Lung (tissue), 12 donors: ENCODE measurements around the gene ARPC1A. TPM values are rescaled to one million over a fixed set of nuclear protein-coding genes. Genes with fewer than 3 reads are reported as not detected.

Experiments used
- ATAC-seq: fragments of 200-7000 bp; cut with Tn5 transposase; one replicate; pipeline ENCODE4 v1.9.1; 2020; ENCODE audit warnings: moderate number of reproducible peaks; ENCODE audit not compliant: insufficient read depth, low FRiP score
- DNase-seq, 3 donors: peaks; one replicate each; pipeline ENCODE4 v3.0.0-alpha.2; 2013 to 2017
- H3K27ac ChIP-seq, 2 donors: one replicate each; pipeline ENCODE4 v1.5.1; 2013; ENCODE audit warnings: mild to moderate bottlenecking in 2 of 2, moderate library complexity in 2 of 2, control low read depth in 1 of 2, inconsistent platforms in 1 of 2, low read depth in 1 of 2, low read length in 1 of 2
- H3K27me3 ChIP-seq, 3 donors: one replicate each; pipeline ENCODE4 v1.5.1; 2013; ENCODE audit warnings: low read length in 2 of 3; ENCODE audit not compliant: control insufficient read depth in 3 of 3, insufficient read depth in 3 of 3
- H3K36me3 ChIP-seq, 4 donors: one replicate each; pipeline ENCODE4 v1.5.1; 2013; ENCODE audit warnings: low read length in 4 of 4, mild to moderate bottlenecking in 1 of 4, moderate library complexity in 1 of 4; ENCODE audit not compliant: control insufficient read depth in 4 of 4, insufficient read depth in 4 of 4
- H3K4me1 ChIP-seq, 5 donors: one replicate each; pipeline ENCODE4 v1.5.1; 2013; ENCODE audit warnings: low read length in 5 of 5, mild to moderate bottlenecking in 2 of 5, moderate library complexity in 1 of 5; ENCODE audit not compliant: control insufficient read depth in 5 of 5, insufficient read depth in 5 of 5
- H3K4me3 ChIP-seq: one replicate; pipeline ENCODE4 v1.5.1; 2013; ENCODE audit warnings: mild to moderate bottlenecking, control low read depth, moderate library complexity
- H3K9ac ChIP-seq, 2 donors: one replicate each; pipeline ENCODE4 v1.5.1; 2013; ENCODE audit warnings: low read length in 2 of 2, control low read depth in 1 of 2; ENCODE audit not compliant: insufficient read depth in 1 of 2
- H3K9me3 ChIP-seq, 4 donors: one replicate each; pipeline ENCODE4 v1.5.1; 2013; ENCODE audit warnings: low read length in 3 of 4, mild to moderate bottlenecking in 1 of 4, moderate library complexity in 1 of 4; ENCODE audit not compliant: control insufficient read depth in 4 of 4, insufficient read depth in 3 of 4
- WGBS, 2 donors: extraction: QIAGEN DNeasy Blood & Tissue Kit; methylation state at CpG; one replicate each; pipeline ENCODE4 v1.1.7; 2013; 5-methylcytosine and 5-hydroxymethylcytosine counted together
- polyA plus RNA-seq, 2 donors: library from polyadenylated mRNA; stranded (reverse); fragments of 200-250 nt; gene quantifications; one replicate each; pipeline ENCODE4 v1.2.1, GENCODE V29; 2013
- total RNA-seq, 2 donors: library from RNA; depleted of rRNA in 1 of 2; stranded (reverse); fragments of >200 nt in 1 of 2; gene quantifications; one replicate each; pipeline ENCODE4 v1.2.1, GENCODE V29; 2014 to 2021
- TF ChIP-seq, protein P1 (sequence below): IDR thresholded peaks from 2 replicates; pipeline ENCODE4 v1.5.1; 2012; ENCODE audit warnings: mild to moderate bottlenecking; ENCODE audit errors: control extremely low read depth, extremely low read depth
- donor health status: control.
- donor health status: control.
- donor health status: Bipolar disorder and iron deficiency.
- donor health status: healthy.
- donor health status: DM: yes; HTN: yes; CAD: no.

ARPC1A gene
- total and polyA plus RNA-seq, 4 donors, result 71.3 to 212 (median 120) TPM

DNA sequence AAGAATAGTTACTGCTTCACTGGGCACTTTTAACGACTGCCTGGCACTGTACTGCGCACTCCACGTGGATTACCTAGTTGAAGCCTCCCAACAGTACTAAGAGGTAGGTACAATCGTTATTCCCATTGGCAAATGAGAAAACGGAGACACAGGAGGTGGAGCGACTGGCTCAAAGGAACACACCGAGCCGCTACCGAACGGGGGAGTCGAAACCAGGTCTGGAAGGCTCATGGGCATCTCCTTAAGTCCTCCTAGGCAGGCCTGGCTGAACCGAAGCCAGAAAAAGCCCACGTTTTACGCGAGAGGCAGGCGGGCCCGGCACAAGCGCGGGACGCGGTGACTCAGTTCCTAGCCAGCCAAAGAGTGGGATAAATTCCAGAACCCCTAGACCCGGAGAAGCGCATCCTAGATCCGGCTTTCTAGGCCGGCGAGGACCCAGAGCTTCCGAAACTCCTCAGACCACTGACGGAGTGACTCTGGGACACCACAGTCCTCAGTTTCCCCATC lies 82.2 kb downstream of the ARPC1A start:
- DNase-seq, result peak; percentile 27 to 46 (median 34)

DNA sequence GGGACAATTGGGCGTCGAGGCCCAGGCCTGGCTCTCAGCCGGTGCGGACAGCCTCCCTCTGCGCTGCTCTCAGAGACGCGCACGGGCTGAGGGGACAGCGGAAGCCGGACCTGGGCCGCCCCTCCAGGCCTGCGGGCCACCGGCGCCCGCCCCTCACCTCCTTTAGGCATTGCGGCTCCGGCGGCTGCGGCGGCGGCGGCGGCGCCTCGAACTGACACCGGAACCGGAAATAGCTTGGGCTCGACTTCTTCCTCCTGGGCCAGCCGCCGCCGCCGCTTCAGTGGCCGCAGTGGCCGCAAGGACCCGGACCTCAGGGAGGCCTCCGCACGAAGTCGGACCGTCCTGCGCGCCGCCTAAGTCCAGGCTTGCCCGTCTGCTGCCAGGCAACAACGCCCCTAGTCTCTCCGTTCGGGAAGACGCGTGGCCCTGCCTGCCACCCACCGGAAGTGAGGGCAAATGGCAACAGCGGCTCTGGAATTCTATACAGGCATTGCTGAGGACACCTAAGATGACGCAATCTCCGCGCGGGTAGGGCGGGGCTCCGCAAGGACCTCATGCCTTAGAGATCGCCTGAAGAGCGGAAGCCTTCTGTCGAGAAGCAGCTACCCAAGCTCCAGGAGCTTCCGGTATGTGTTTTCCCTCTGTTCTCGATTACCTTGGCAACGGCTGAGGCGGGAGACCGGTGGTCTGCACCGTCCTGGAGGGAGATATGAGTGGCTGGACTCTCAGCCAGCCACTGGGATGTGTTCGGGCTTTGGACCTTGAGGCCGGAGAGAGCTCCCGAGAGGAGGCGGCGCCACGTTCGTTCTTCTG lies 82.9 kb downstream of the ARPC1A start, which contains the start of the genes BUD31 and PDAP1:
Gene BUD31 (plus strand): TSS at position 591 of the 813 bp plus-strand sequence. CDS start 2,124 bp downstream, outside the sequence.
Gene PDAP1 (minus strand): TSS at position 219 of the 813 bp plus-strand sequence. CDS start 49 bp downstream, at position 170.
- H3K9me3 ChIP-seq, result no peaks in the 10 kb centered on the region
- 0% methylated on average over 69 to 72 of the region's 72 CpGs for WGBS, 2 donors
- H3K4me3 ChIP-seq, result peak within 1 kb of the TSS; percentile 92
- TF ChIP-seq, protein P1, sequence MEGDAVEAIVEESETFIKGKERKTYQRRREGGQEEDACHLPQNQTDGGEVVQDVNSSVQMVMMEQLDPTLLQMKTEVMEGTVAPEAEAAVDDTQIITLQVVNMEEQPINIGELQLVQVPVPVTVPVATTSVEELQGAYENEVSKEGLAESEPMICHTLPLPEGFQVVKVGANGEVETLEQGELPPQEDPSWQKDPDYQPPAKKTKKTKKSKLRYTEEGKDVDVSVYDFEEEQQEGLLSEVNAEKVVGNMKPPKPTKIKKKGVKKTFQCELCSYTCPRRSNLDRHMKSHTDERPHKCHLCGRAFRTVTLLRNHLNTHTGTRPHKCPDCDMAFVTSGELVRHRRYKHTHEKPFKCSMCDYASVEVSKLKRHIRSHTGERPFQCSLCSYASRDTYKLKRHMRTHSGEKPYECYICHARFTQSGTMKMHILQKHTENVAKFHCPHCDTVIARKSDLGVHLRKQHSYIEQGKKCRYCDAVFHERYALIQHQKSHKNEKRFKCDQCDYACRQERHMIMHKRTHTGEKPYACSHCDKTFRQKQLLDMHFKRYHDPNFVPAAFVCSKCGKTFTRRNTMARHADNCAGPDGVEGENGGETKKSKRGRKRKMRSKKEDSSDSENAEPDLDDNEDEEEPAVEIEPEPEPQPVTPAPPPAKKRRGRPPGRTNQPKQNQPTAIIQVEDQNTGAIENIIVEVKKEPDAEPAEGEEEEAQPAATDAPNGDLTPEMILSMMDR, result no peak
- DNase-seq, result peak; percentile 95 to 97 (median 96)
- peaks cover 16 to 32% (median 27%) of the 10 kb centered on the region in 4 donors for H3K36me3 ChIP-seq
- H3K27ac ChIP-seq, result peak within 1 kb of the TSS; percentile 97 to 98
- peaks cover 0 to 23% (median 12%) of the 10 kb centered on the region in 5 donors for H3K4me1 ChIP-seq
- ATAC-seq, result peak; percentile 93
- H3K9ac ChIP-seq, result peak within 1 kb of the TSS; percentile 92 to 99
- no peaks in the 10 kb centered on the region for H3K27me3 ChIP-seq

More for the DNA sequence above, 82.2 kb downstream of the ARPC1A start:
- Histone ChIP-seq H3K9ac (peak overlapping the region; percentile 92 to 99), H3K36me3 (peaks cover 13 to 31% (median 27%) of the 10 kb centered on the region in 4 donors), H3K27me3 (no peaks in the 10 kb centered on the region), H3K4me3 (peak overlapping the region; percentile 92), H3K9me3 (no peaks in the 10 kb centered on the region), H3K4me1 (peaks cover 0 to 23% (median 12%) of the 10 kb centered on the region in 5 donors), H3K27ac (peak overlapping the region; percentile 97 to 98)
- TF ChIP-seq, protein P1, result no peak
- ATAC-seq, result peak; percentile 38
- 0 to 1% methylated on average over 28 of the region's 28 CpGs for WGBS, 2 donors

DNA sequence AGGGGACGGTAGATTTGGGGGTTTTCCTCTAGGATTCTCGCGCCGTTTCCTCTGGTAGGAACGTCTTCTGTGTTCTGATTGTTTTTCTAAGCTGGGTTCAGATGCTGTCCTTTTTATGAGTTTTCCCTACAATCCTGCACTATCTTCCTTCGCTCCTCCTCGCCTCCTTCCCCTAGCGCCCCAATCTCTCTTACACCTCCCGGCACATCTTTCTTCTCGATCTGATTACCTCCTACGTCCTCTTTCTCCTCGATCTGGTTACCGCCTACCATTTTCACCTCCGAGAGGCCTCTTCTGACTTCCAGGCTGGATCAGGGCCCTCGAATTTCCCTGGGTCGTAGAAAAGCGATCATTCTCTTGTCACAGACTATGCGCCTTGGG lies 83.5 kb downstream of the ARPC1A start:
- peak overlapping the region; percentile 97 to 98 for H3K27ac ChIP-seq
- H3K36me3 ChIP-seq, result peaks cover 16 to 31% (median 25%) of the 10 kb centered on the region in 4 donors
- ATAC-seq (no peak), DNase-seq (peak in 2 of 3 donors; percentile 11 to 36)
- no peaks in the 10 kb centered on the region for H3K27me3 ChIP-seq
- H3K9ac ChIP-seq, result peak overlapping the region; percentile 87 to 99
- peak overlapping the region; percentile 76 for H3K4me3 ChIP-seq
- TF ChIP-seq, protein P1, result no peak
- peaks cover 0 to 23% (median 12%) of the 10 kb centered on the region in 5 donors for H3K4me1 ChIP-seq
- WGBS, 2 donors, result 0% methylated on average over 18 of the region's 18 CpGs
- no peaks in the 10 kb centered on the region for H3K9me3 ChIP-seq
